Breast epithelium (tissue), 3 donors: ENCODE data around the gene SLC26A4.

Experiments used
- CTCF ChIP-seq, 3 donors: fragments of 450-650 bp; IDR thresholded peaks; one replicate each; pipeline ENCODE4 v1.5.1; 2016 to 2017; ENCODE audit warnings: antibody characterized with exemption in 3 of 3, mild to moderate bottlenecking in 3 of 3, moderate library complexity in 3 of 3
- POLR2A ChIP-seq: fragments of 450-650 bp; IDR thresholded peaks from one replicate; pipeline ENCODE4 v1.6.1; 2016; ENCODE audit warnings: antibody characterized with exemption, mild to moderate bottlenecking, moderate library complexity

GRCh38 chr7:107641676-107642075 lies 19.0 kb upstream of the SLC26A4 start:
- TF ChIP-seq CTCF (IDR thresholded peaks at IDR 0.05): no peak
- TF ChIP-seq POLR2A: no peak
